ENCODE results near the gene PRR33. TPM values are rescaled to one million over a fixed set of nuclear protein-coding genes. Genes with fewer than 3 reads are reported as not detected.

PRR33 gene
- total RNA-seq, 1 donor from 2014 or later, result not detected

GRCh38 chr11:1928470-1928890 is 36.8 kb upstream of the PRR33 start:
- no peak for DNase-seq (ENCODE audit: low spot score)

GRCh38 chr11:1927848-1928469 is 36.3 kb upstream of the PRR33 start:
- DNase-seq (ENCODE audit: low spot score), result no peak

- peak; percentile 97 for DNase-seq (ENCODE audit: low spot score)
Measured at GRCh38 chr11:1927026-1927847, 35.5 kb upstream of the PRR33 start.

- DNase-seq (ENCODE audit: low spot score), result no peak
Measured at GRCh38 chr11:1926156-1927025, 34.7 kb upstream of the PRR33 start.

- no peak for DNase-seq (ENCODE audit: low spot score)
Measured at GRCh38 chr11:1925373-1926155, 33.9 kb upstream of the PRR33 start.

- no peak for DNase-seq (ENCODE audit: low spot score)
Measured at GRCh38 chr11:1924646-1925372, 33.1 kb upstream of the PRR33 start.

GRCh38 chr11:1924181-1924580 is 32.5 kb upstream of the PRR33 start:
- DNase-seq (ENCODE audit: low spot score), result no peak

- DNase-seq (ENCODE audit: low spot score), result no peak
Measured at GRCh38 chr11:1923201-1923956, 31.7 kb upstream of the PRR33 start.

- no peak for DNase-seq (ENCODE audit: low spot score)
Measured at GRCh38 chr11:1922481-1923081, 30.9 kb upstream of the PRR33 start.

- DNase-seq (ENCODE audit: low spot score), result no peak
Measured at GRCh38 chr11:1921574-1922141, 30.0 kb upstream of the PRR33 start.

GRCh38 chr11:1920909-1921573 is 29.3 kb upstream of the PRR33 start:
- no peak for DNase-seq (ENCODE audit: low spot score)

- no peak for DNase-seq (ENCODE audit: low spot score)
Measured at GRCh38 chr11:1920128-1920908, 28.6 kb upstream of the PRR33 start.

GRCh38 chr11:1919391-1920127 is 27.9 kb upstream of the PRR33 start, which contains the start of gene TNNT3:
TNNT3 (plus strand) TSS chr11:1919703; CDS start chr11:1922875, 3,172 bp downstream.
- no peak for DNase-seq (ENCODE audit: low spot score)

GRCh38 chr11:1918436-1919315 is 27.0 kb upstream of the PRR33 start:
- no peak for DNase-seq (ENCODE audit: low spot score)

GRCh38 chr11:1917523-1918435 is 26.1 kb upstream of the PRR33 start:
- DNase-seq (ENCODE audit: low spot score), result no peak

Data from umbilical cord (tissue), 2 donors.